ENCODE results near the gene TPGS2. TPM values are rescaled to one million over a fixed set of nuclear protein-coding genes. Genes with fewer than 3 reads are reported as not detected.
"Not testable (repeated sequence)": the region's sequence is repeated elsewhere in the genome, so short reads cannot be mapped to it uniquely, and the experiment has no call there.

TPGS2 gene
- total RNA-seq, 8 experiments from 2014 or later = 29.4 to 160 (median 121) TPM

DNA sequence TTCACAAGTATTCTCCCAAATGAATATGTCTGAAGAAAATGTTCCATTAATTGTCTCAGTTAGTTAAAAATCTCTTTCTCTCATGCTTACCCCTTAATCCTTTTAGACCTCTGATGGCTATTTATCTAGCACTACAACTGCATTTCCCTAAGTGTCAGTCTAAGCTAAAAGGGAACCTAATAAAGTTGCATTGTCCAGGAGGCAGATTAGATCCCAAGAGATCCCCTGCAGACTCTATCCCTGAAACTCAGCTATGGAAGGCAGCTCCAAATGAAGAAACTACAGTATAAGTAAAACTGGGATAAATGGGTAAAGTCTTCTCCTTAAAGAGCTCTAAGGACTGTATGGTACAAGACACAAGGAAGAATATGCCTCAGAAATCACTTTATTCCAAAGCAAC is 12.7 kb downstream of the TPGS2 start:
- H3K27ac ChIP-seq; ATAC-seq (replicated peaks in 6 of 8); H3K4me3 ChIP-seq; in situ Hi-C loops (cut with MboI; ENCODE audit: low pct_unique_long_range_greater_than_20kb in 2 of 9, low sequenced_read_pairs in 9 of 9, unreplicated experiment in 9 of 9): not testable (repeated sequence)
- H3K4me1 ChIP-seq (replicated peaks in 1 of 2) = peaks cover 5 to 22% of the 10 kb centered on the region in 2 donors

DNA sequence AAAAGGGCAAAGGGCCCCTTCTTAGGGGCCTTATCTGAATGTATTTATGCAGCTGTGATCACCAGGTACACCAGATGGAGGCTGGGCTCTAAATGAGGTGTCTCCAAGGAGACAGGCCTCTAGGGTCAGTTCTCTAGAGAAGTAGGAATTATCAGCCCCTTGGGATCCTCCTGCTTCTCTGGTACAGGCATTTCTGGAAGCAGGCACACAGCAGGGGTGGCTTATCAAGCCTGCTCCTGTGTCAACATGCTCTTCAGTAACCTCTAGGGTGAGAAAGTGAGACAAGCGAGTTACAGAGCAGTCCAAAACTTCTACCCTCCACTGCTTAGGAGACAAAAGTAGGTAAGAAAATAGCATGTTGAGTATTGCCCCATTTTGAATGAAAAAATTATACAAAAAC is 13.8 kb downstream of the TPGS2 start:
- WGBS, 10 experiments = 56 to 100% (median 86%) methylated on average over 1 of the region's 1 CpG; no CpG with 5 or more reads in 3 of the 10 experiments
- in situ Hi-C loops (cut with MboI; ENCODE audit: low pct_unique_long_range_greater_than_20kb in 2 of 9, low sequenced_read_pairs in 9 of 9, unreplicated experiment in 9 of 9) = no loop called here
- Histone ChIP-seq H3K27ac (no peak overlapping the region), H3K4me3 (no peak overlapping the region), H3K4me1 (replicated peaks in 1 of 2) (peaks cover 5 to 22% of the 10 kb centered on the region in 2 donors)
- ATAC-seq (replicated peaks in 6 of 8) = no peak

DNA sequence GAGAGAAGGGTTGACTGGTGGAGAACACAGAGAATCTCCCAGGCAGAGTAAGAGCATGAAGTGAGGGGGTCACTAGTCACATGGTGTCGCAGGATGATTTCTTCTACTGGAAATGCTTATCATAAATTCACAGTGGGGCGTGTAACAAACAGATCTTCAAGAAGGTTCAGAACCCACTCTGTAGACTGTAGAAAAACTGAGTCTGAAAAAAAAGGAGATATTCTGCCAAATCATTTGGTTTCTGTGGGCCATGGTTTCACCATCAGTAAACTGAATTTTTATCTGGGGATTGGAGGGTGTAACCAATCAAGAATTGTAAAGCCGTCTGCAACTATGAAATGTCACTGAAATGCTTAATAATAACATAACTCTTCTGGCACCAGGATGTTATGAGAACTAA is 15.0 kb downstream of the TPGS2 start:
- H3K4me3 ChIP-seq = no peak overlapping the region
- H3K27ac ChIP-seq = no peak overlapping the region
- H3K4me1 ChIP-seq (replicated peaks in 1 of 2) = peaks cover 5 to 22% of the 10 kb centered on the region in 2 donors
- in situ Hi-C loops (cut with MboI; ENCODE audit: low pct_unique_long_range_greater_than_20kb in 2 of 9, low sequenced_read_pairs in 9 of 9, unreplicated experiment in 9 of 9) = no loop called here
- WGBS, 10 experiments = 71 to 100% (median 93%) methylated on average over 1 to 3 of the region's 3 CpGs; no CpG with 5 or more reads in 1 of the 10 experiments
- ATAC-seq (replicated peaks in 6 of 8) = no peak

DNA sequence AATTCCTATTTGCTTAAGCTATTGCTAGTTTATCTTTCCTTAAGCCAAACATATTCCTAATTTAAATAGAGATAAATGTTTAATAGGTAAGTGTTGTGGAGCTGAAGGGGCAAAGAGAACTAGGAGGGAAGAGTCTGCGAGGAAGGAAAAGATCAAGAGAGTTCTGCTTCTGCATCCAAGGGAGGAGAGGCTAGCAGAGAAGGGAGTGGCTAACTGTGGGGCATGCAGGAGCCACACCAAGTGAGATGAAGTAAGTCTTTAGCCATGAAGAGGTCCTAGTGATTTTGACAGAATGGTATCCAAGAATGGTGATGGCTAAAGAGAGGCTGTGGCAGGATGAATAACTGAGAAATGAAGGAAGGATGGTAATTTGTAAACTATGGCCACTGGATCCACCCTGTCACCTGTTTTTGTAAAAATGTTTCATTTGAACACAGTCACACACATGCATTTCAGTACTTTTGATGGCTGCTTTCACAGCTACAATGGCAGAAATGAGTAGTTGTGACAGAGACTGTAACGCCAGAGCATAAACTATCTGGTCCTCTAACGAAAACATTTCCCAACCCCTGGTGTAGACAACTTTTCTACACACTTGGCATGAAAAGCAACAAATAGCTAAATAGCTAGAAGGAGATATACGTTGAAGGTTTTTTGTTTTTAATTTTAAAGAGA is 15.6 kb downstream of the TPGS2 start:
- Histone ChIP-seq H3K4me3 (no peak overlapping the region), H3K27ac (no peak overlapping the region), H3K4me1 (replicated peaks in 1 of 2) (peaks cover 5 to 22% of the 10 kb centered on the region in 2 donors)
- in situ Hi-C loops (cut with MboI; ENCODE audit: low pct_unique_long_range_greater_than_20kb in 2 of 9, low sequenced_read_pairs in 9 of 9, unreplicated experiment in 9 of 9) = no loop called here
- ATAC-seq (replicated peaks in 6 of 8) = peak in 1 of 8 experiments; percentile 47
- WGBS, 10 experiments = 70 to 100% (median 90%) methylated on average over 2 to 4 of the region's 4 CpGs; no CpG with 5 or more reads in 1 of the 10 experiments

DNA sequence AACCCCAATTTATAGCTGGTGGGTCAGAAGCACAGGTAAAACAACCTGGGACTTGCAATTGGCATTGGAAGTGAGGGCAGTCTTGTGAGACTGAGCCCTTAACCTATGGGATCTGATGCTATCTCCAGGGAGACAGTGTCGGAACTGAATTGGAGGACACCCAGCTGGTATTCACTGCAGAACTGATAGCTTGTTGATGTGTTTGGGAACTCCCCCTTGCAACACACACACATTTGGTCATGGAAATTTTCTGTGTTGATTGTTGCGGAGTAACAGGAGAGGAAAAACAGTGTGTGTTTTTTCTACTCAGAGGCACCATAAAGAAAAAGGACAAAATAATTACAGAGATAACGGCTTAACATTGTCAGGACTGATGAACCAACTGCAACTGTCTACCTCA is 16.1 kb downstream of the TPGS2 start:
- Histone ChIP-seq H3K27ac (no peak overlapping the region), H3K4me3 (no peak overlapping the region), H3K4me1 (replicated peaks in 1 of 2) (peaks cover 5 to 22% of the 10 kb centered on the region in 2 donors)
- ATAC-seq (replicated peaks in 6 of 8) = peak in 4 of 8 experiments; percentile 45 to 60 (median 55)
- 40 to 100% (median 83%) methylated on average over 1 to 3 of the region's 3 CpGs; no CpG with 5 or more reads in 1 of the 10 experiments for WGBS, 10 experiments
- in situ Hi-C loops (cut with MboI; ENCODE audit: low pct_unique_long_range_greater_than_20kb in 2 of 9, low sequenced_read_pairs in 9 of 9, unreplicated experiment in 9 of 9) = no loop called here

DNA sequence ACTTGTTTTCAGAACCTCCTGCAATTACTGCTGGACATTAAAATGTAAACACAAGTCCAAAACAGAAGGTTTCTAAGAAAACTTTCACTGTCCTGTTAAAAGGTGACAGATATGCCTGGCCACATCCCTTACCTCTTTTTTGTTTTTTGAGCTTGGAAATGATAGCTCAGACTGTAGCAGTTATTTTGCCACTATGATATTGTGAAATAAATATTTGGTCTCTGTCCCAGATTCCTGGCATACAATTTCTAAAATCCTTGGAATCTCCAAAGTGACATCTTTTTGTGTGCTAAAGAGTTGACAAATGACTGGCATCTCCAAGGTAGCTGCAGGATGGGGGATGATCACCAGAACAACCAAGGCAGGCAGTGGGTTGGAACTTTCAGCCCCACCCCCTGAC is 16.8 kb downstream of the TPGS2 start:
- Histone ChIP-seq H3K27ac (no peak overlapping the region), H3K4me3 (no peak overlapping the region), H3K4me1 (replicated peaks in 1 of 2) (peaks cover 5 to 22% of the 10 kb centered on the region in 2 donors)
- in situ Hi-C loops (cut with MboI; ENCODE audit: low pct_unique_long_range_greater_than_20kb in 2 of 9, low sequenced_read_pairs in 9 of 9, unreplicated experiment in 9 of 9) = no loop called here
- ATAC-seq (replicated peaks in 6 of 8) = peak in 1 of 8 experiments; percentile 17

DNA sequence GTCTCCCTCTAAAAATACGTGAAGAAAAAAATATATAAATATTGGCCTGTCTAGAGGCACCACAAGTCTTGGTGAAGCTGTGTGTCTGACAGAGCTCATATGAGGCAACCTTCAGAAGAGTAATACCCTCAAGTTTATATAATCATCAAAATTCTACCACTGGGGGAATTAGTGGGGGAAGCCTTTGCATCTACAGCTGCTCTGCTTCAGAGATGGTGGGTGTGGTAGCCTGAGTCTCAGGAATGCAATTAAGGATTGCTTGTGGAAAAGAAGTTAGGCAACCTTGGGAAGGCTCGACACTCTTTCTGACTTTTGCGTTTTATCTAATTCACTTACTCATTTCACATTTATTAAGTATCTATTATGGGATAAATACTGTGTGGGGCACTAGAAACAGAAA is 17.4 kb downstream of the TPGS2 start:
- 0 to 100% (median 73%) methylated on average over 1 to 3 of the region's 3 CpGs; no CpG with 5 or more reads in 2 of the 10 experiments for WGBS, 10 experiments
- Histone ChIP-seq H3K4me3 (no peak overlapping the region), H3K27ac (no peak overlapping the region), H3K4me1 (replicated peaks in 1 of 2) (peaks cover 5 to 22% of the 10 kb centered on the region in 2 donors)
- peak in 3 of 8 experiments; percentile 37 to 80 (median 66) for ATAC-seq (replicated peaks in 6 of 8)
- in situ Hi-C loops (cut with MboI; ENCODE audit: low pct_unique_long_range_greater_than_20kb in 2 of 9, low sequenced_read_pairs in 9 of 9, unreplicated experiment in 9 of 9) = no loop called here

DNA sequence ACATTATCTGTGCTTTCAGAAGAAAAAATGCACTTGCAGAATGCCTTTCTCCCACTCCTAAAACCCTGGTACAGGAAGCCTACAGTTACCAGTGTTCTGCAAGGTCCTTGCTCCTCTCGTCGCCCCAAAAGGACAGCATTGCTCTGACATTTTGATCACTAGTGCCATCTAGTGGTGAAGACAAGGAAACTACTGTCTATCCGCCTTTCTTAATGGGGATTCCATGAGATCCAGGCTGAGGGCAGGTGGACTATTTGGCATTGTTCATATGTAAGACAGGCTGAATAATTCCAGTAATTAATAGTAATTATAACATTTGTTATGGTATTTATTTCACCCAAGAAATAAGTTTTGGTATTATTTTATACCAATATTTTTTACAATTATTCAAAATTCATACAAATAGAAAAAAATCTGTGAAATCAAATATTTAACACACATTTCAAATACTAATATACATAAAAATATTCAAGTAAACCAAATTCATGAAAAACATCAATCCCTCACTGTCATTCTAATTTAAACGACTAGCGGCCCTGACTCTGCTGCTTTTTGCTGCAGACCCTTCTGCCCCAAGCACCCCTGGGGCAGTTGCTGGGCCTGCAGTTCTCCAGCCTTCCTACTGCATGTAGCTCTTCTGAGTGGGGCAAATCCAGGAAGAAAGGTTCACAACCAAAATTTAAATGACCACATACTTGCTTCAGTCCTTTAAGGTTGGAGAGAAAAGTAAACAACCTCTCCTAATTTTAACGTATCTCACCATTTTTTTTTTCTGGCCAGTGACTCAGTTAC is 19.0 kb downstream of the TPGS2 start:
- H3K4me3 ChIP-seq = no peak overlapping the region
- ATAC-seq (replicated peaks in 6 of 8) = peak; percentile 71 to 91 (median 84)
- in situ Hi-C loops (cut with MboI; ENCODE audit: low pct_unique_long_range_greater_than_20kb in 2 of 9, low sequenced_read_pairs in 9 of 9, unreplicated experiment in 9 of 9) = no loop called here
- 0 to 80% (median 30%) methylated on average over 1 to 6 of the region's 6 CpGs for WGBS, 10 experiments
- peaks cover 3 to 17% of the 10 kb centered on the region in 2 donors for H3K4me1 ChIP-seq (replicated peaks in 1 of 2)
- H3K27ac ChIP-seq = no peak overlapping the region

DNA sequence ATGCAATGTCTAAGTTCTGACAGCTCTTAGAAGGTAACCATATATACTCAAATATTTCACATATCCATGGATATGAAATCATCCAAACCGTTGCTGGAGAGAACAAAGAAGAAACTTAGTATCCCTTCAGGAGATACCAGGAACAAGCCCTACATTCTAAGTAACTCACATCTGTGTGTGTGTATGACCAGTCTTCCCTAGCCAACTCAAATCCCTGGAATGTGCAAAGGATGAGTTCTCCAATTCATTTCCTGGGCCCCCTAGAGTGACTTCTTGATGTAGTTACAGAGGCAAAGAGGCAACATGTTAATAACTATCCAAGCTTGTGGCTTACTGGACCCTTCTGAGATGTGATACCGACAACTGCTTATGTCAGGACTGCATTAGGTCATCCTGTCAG is 20.1 kb downstream of the TPGS2 start:
- Histone ChIP-seq H3K4me1 (replicated peaks in 1 of 2) (peaks cover 3 to 17% of the 10 kb centered on the region in 2 donors), H3K4me3 (no peak overlapping the region), H3K27ac (no peak overlapping the region)
- ATAC-seq (replicated peaks in 6 of 8) = no peak
- 57 to 100% (median 91%) methylated on average over 1 to 2 of the region's 2 CpGs; no CpG with 5 or more reads in 4 of the 10 experiments for WGBS, 10 experiments
- in situ Hi-C loops (cut with MboI; ENCODE audit: low pct_unique_long_range_greater_than_20kb in 2 of 9, low sequenced_read_pairs in 9 of 9, unreplicated experiment in 9 of 9) = no loop called here

DNA sequence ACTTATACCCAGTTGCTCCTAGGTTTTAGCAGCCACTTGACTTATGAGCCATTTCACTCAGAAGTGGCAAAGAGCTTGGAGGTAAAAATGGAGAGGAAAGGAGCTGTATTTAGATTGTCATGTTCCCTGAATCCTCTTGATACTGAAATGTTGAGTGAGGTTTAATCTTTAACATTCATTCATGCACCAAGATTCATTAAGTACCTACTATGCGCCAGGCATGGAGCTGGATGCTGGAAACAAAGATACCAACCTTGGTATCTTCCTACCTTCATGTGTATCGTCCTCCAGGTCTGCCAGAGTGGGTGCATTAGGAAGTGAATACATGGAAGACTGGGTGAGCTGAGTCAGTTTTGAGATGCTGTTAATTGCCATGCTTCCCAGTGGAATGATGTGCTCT is 23.7 kb downstream of the TPGS2 start:
- Histone ChIP-seq H3K27ac (no peak overlapping the region), H3K4me3 (no peak overlapping the region), H3K4me1 (replicated peaks in 1 of 2) (no peaks in the 10 kb centered on the region)
- no peak for ATAC-seq (replicated peaks in 6 of 8)
- in situ Hi-C loops (cut with MboI; ENCODE audit: low pct_unique_long_range_greater_than_20kb in 2 of 9, low sequenced_read_pairs in 9 of 9, unreplicated experiment in 9 of 9) = no loop called here
- 80 to 100% (median 95%) methylated on average over 1 to 2 of the region's 2 CpGs; no CpG with 5 or more reads in 4 of the 10 experiments for WGBS, 10 experiments

DNA sequence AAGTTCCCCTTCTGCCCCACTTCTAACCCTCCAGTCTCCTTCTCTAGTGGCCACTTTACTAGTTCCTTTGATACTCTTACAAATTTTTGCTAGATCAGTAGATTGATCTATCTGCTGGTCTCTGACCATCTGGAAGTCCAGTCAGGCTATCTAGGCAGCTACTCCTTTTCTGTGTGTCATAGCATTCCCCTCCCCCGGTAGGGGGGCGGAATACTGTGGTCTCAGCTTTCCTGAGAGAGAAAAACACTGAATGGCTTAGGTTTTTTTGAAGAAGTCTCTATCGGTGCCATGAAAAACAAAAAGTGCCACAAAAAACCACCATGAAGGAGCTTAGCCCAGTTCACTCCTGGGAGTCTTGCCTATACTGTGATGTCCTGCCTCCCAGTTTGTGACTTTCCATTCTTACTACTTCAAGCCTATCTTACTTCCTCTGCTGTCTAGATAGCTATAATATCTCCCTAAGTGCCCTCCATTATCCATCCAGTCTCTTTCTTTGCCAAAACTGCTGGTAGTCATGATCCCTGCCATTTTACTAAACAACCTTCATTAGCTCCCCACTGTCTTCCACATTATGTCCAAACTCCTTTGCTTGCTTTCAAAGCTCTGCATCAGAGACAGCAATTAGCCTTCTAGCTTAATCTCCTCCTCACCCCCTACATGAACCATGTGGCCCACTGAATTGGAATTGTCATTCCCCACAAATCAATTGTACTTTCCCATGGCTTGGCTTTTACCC is 29.9 kb downstream of the TPGS2 start:
- no peaks in the 10 kb centered on the region for H3K4me1 ChIP-seq (replicated peaks in 1 of 2)
- H3K27ac ChIP-seq = no peak overlapping the region
- ATAC-seq (replicated peaks in 6 of 8) = no peak
- in situ Hi-C loops (cut with MboI; ENCODE audit: low pct_unique_long_range_greater_than_20kb in 2 of 9, low sequenced_read_pairs in 9 of 9, unreplicated experiment in 9 of 9) = no loop called here
- 50 to 100% (median 94%) methylated on average over 1 to 3 of the region's 3 CpGs; no CpG with 5 or more reads in 2 of the 10 experiments for WGBS, 10 experiments
- H3K4me3 ChIP-seq = no peak overlapping the region

DNA sequence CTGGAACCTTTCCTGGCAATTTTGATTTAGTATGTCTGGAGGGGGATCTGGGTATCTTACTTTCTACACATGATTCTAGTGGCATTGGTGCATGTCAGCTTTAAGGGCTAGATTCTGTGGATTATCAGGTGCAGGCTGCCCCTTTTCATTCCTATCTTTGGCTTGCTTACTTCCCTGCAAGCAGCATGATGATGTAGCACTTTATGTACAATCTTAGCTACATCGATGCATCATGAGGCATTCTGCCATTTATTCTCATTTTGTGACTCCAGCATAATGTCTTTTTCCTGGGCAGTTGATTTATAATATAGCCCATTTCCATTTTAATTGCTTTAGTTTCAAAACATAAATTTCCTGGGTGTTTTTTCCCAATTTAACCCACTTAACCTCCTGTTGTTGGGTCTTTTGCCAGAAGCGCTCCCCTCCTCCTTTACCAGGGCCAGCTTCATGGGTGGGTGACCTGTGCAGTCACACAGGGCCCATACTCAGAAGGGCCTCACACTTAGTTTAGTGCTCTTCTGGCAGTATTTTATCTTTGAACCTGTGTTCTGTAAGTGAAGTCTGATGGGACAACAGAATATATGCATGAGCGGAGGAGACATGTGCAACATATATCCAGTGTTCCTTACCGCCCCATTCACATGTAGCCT is 36.0 kb downstream of the TPGS2 start:
- Histone ChIP-seq H3K4me1 (replicated peaks in 1 of 2) (peaks cover 0 to 18% of the 10 kb centered on the region in 2 donors), H3K27ac (no peak overlapping the region), H3K4me3 (no peak overlapping the region)
- in situ Hi-C loops (cut with MboI; ENCODE audit: low pct_unique_long_range_greater_than_20kb in 2 of 9, low sequenced_read_pairs in 9 of 9, unreplicated experiment in 9 of 9) = no loop called here
- ATAC-seq (replicated peaks in 6 of 8) = peak in 5 of 8 experiments; percentile 72 to 91 (median 85)
- 40 to 100% (median 88%) methylated on average over 1 to 4 of the region's 4 CpGs; no CpG with 5 or more reads in 1 of the 10 experiments for WGBS, 10 experiments
